Heart left ventricle (tissue), 13 donors: ENCODE measurements around the gene MYCL.

Source experiments
- POLR2A ChIP-seq, 2 donors: fragments of 450-650 bp; IDR thresholded peaks; one replicate each; pipeline ENCODE4 v1.6.1; 2017; ENCODE audit warnings: antibody characterized with exemption in 2 of 2, mild to moderate bottlenecking in 2 of 2, moderate library complexity in 2 of 2
- TF ChIP-seq, protein P1 (sequence below), 12 donors: fragments of 200-600 bp; sonication (generic) in 4 of 12; IDR thresholded peaks; one replicate each; pipeline versions ENCODE4 v1.5.0 to v1.8.0; 2018 to 2022; ENCODE audit warnings: antibody characterized with exemption in 12 of 12, mild to moderate bottlenecking in 5 of 12
- donor health status: ischemic (EF 13 %, LVEDD 7.1; RV severe dilation, severe dysfunction).
- donor health status: DM: no; HTN: yes; CAD: no.
- donor health status: DM: no; HTN: no; CAD: no.
- donor health status: ischemic (EF 25% LVEDD 6.9; RV normal size, moderate dysfunction).
- donor health status: ischemic (EF 25% LVEDD 5.7; RV mildly dilated, moderate dysfunction).
- donor health status: ischemic (EF 35%, LVEDD 5.7; RV mildly dilated, moderate dysfunction).
- donor health status: nonischemic (EF 11% LVEDD 7.7; RV severe dilation, severe dysfunction).
- donor health status: DM: yes; HTN: yes; CAD: no.
- donor health status: PGD.
- donor health status: ischemic (EF 29% LVEDD 5.4; RV normal size, mild dysfunction).
- donor health status: nonischemic (EF 23%, LVEDD 6.1; RV moderate dilation, normal function).

- no peak for TF ChIP-seq POLR2A (IDR thresholded peaks at IDR 0.05)
- TF ChIP-seq, protein P1, sequence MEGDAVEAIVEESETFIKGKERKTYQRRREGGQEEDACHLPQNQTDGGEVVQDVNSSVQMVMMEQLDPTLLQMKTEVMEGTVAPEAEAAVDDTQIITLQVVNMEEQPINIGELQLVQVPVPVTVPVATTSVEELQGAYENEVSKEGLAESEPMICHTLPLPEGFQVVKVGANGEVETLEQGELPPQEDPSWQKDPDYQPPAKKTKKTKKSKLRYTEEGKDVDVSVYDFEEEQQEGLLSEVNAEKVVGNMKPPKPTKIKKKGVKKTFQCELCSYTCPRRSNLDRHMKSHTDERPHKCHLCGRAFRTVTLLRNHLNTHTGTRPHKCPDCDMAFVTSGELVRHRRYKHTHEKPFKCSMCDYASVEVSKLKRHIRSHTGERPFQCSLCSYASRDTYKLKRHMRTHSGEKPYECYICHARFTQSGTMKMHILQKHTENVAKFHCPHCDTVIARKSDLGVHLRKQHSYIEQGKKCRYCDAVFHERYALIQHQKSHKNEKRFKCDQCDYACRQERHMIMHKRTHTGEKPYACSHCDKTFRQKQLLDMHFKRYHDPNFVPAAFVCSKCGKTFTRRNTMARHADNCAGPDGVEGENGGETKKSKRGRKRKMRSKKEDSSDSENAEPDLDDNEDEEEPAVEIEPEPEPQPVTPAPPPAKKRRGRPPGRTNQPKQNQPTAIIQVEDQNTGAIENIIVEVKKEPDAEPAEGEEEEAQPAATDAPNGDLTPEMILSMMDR (IDR thresholded peaks at IDR 0.05) = no peak
Observed at GRCh38 chr1:39926820-39927219, 25.1 kb upstream of the MYCL start.
